NCI-H2196 (cell line): ENCODE results near the gene ALDH9A1.
"Not testable (repeated sequence)": the region's sequence is repeated elsewhere in the genome, so short reads cannot be mapped to it uniquely, and the experiment has no call there.

Experiments
- DNase-seq: peaks from one replicate; lab custom pipeline; 2025; ENCODE audit not compliant: unreplicated experiment; lab: John Stamatoyannopoulos, UW

The ALDH9A1 gene

DNA sequence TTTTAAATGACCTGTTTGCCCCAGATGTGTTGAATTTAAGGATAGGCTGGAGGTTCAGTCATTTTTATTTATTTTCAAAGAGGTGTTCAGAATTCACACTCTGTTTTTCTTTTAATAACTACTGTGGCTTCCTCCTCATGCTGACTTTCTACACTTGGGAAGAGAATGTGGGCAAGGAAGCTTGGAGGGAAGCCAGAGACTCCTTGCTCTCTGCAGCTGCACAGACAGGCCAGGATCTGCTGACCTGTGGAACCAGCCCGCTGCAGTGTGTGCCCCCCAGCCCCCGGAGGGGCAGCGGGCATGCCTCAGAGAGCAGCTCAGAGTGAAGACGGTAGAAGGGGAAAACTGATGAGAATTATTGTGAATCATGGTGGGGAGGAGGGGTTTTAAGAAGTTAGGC, 50.4 kb downstream of the ALDH9A1 start:
- DNase-seq = no peak

DNA sequence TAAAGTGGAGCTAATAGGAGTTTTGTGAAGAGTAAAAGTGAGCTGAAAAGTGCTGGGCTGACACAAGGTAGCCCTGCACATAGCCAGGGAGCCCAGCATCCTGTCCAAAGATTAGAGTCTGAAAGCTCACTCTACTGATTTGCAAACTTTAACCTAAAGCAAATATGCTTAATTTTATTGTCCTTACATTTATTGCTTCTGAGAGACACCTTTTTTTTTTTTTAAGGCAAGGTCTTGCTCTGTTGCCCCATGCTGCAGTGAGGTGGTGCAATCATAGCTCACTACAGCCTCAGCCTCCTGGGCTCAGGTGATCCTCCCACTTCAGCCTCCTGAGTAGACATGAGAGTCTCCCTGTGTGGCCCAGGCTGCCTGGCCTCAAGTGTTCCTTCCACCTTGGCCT, 50.8 kb downstream of the ALDH9A1 start:
- no peak for DNase-seq

DNA sequence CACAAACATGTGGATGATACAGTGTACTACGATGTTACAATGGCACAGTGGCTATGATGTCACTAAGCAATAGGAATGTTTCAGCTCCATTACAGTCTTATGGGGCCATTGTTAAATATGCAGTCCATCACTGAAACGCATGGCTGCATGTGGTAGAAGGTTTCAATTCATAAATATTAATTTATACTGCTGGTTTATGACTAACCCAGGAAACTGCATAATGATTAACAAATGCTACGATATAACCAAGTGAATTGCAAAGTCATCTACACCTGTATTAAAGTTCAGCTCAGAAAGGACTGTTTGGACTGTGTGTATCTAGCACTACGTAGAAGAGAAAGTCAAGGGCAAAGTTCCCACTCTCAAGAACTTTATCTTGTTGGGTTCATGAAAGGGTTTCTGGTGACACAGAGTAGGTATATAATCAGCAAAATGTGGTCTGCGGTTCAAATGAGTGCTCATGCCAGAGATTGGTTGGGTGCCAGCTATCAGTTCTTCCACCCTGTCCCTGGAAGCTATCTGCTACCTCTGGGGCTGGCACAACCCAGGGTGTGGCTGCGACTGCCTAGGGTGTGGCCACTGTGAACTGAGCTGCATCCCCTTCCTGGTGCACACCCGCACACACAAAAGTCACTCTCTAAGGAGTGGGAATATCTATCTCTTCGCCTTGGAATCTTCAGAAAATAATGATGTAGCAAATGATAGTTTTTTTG, 52.6 kb downstream of the ALDH9A1 start:
- no peak for DNase-seq

DNA sequence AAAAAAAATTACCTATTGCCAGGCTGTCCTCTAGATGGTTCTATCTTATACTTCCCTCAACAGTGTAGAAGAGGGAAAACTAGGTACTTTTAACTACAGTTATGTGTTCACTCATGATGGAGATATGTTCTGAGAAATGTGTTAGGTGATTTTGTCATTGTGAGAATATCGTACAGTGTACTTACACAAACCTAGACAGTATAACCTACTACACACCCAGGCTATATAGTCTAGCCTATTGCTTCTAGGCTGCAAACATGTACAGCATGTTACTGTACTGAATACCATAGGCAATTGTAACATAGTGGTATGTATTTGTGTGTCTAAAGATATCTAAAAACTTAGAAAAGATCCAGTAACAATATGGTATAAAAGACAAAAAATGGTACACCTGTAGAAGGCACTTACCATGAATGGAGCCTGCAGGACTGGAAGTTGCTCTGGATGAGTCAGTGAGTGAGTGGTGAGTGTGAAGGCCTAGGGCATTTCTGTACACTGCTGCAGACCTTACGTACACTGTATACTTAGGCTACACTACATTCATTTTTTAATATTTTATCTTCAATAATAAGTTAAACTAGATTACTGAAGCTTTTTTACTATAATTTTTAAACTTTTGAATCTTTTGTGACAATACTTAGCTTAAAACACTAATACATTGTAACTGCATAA, 54.2 kb downstream of the ALDH9A1 start:
- DNase-seq = no peak

DNA sequence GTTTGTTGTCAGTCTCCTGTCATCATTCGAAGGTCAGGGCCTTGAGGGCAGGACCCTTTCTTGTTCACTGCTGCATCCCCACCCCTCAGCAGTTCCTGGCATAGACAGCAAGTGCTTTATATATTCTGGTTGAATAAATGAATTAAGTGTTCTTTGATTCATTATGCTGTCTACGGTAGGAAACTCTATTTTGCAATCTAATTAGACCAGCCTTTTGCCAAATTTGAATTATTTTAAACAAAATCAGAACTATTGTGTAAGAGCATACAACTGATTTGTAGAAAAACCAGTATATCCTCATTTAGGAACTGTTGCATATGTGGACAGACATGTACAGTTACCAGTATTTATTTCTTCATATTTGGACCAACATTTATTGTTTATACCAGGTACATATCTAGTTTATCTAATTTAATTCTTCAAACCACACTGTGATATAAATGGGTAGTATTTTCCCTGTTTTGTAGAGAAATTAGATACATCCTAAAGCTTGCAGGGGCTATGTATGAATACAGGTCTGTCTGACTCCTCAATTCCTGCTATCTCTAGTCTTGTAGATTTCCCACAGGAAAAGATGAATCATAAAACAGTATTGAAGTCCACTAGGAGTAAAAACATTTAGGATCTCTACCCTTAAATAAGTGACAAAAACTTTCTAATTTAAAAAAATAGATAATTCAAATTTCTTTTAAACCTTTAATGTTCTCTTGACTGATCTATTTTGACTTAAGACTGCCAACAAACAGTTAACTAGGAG, 57.0 kb downstream of the ALDH9A1 start:
- no peak for DNase-seq

DNA sequence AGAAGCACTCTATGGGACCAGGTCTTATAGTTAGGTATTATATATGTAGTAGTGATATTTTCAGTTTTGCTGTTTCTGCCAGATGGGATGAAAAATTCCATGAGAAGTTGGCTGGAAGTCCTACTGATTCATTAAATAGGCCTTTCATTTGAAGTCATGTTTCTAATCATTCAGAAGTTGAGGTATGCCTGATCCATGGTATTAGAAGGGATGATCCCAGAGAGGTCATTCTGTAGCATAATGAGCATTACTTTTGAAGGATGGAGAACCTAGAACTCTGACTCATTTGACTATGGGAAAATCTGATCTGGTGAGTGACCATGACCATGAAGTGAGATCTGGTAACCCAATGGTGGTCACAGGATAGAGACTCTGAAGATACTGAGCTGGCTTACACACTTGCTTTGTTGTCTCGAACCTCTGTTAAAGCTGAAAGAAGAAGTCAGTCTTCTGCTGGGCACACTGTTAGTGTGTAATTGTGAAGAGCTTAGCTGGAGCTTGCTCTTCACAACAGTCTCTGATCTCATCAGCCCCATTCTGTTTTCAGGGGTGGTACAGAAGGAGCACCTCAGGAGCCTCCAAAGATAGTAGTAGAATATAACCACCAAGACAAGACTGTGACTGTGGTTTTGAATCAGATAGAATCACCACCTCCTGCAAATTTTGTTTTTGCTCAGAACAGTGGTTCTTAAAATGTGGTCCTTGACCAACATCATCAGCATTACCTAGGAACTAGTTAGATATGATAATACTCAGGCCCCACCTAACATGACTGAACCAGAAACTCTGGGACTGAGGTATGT, 58.3 kb downstream of the ALDH9A1 start:
- no peak for DNase-seq

DNA sequence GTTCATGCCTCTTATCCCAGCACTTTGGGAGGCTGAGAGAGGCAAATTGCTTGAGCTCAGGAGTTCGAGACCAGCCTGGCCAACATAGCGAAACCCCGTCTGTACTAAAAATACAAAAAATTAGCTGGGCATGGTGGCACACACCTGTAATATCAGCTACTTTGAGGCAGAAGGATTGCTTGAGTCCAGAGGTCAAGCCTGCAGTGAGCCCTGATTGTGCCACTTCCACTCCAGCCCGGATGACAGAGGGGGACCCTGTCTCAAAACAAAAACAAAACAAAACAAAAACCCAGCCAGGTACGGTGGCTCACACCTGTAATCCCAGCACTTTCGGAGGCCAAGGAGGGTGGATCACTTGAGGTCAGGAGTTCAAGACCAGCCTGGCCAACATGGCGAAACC, 60.2 kb downstream of the ALDH9A1 start:
- not testable (repeated sequence) for DNase-seq

DNA sequence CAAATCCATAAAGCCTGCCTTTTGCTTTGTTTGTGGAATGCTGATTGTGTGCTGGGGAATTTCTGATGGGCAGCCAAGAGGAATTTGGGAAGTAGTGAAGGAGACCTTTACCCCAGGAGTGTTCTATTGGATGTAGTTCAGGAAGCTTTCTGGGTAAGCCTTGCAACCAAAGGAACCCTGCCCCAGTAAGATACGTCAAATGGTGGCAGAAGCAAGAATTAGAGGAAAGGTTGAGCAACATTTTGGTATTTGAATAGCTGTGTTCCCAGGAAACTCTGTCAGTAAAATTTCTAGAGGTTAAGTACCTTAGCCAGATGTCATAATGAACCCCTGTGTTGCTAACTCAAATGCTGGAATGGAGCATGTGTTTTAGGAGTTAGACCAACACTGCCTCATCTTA, 60.9 kb downstream of the ALDH9A1 start:
- DNase-seq = no peak

DNA sequence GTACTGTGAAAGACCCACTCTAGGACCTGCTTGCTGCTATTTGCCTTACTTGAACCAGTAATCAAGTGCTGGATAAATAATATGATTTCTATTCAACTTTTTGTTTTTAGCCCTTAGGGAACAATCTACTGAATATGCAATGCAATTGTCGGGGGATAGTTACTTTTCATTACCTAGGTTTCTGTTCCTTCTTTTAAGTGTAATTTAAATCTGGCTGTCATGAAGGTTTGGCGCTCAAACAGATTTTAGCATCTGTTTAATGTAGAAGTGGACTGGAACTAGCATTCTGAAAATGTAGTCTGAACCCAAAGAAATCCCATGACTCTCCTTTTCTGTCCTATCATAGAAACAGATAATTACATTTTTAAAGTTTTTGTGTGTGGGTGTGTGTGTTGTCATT, 62.5 kb downstream of the ALDH9A1 start:
- DNase-seq = no peak

DNA sequence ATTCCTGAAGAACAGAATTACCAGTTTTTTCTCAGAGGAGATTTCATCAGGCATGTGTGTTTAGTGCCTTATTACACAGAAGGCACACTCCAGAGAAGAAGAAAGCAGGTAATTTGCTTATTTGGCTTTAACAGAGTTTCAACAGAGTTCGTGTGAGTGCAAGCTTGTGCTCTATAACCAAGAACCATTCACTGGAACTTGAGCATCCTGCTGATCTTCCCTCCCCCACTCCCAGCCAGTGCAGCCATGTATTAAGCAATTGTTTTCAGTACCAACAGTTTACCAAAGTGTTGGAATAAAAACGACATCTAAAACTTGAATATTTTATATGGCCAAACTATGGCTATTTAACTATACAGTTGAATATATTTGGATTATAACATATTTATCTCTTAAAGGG, 63.0 kb downstream of the ALDH9A1 start:
- no peak for DNase-seq

DNA sequence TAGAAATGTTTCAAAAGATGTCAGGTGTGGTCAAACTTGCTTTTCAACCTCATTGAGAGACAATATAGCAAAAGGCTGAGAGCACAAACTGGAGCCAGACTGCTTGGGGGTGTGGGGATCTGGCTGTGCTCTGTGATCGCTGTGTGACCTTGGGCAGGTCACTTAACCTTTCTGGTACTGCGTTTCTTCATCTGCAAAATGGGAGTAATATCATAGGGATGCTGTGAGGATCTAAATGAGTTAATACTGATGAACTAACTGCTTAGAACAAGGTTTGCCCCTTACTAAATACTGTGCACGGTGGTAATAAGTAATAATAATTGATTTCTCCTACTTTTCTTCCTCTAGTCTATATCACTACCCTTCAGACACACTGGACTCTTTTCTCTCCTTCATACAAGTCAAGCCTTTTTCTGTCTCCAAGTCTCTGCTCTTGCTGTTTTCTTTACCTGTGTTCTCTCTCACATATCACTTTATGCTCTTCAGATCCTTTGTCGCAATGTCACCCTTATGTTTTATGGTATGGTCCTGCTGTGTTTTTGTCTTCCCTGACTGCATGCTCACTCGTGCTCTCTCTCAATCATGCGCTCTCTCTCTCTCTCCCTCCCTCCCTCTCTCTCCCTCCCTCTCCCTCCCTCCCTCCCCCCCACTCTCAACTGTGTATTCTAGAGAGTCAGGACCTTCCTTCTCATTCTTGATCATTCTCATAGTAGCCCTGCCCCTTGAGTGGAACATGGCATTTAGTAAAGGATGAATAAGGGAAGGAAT, 64.0 kb downstream of the ALDH9A1 start:
- no peak for DNase-seq

DNA sequence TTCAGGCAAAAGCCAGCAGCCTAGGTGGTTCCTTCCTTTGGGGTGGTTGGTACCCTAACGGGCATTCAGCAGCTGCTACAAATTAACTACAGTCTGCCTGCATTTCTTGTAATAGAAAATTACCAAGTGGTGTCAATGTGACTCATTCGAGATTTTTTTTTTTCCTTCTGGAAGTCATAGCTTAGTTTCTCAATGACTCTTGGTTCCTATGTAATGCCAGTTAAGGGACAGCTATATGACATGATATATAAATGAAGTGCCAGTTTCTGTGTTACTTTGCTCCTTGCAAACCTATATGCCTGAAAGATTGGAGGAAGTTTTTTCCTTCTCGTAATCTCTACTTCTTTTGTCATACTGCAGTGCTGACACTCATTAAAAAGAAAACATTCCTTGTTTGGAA, 64.7 kb downstream of the ALDH9A1 start:
- no peak for DNase-seq

DNA sequence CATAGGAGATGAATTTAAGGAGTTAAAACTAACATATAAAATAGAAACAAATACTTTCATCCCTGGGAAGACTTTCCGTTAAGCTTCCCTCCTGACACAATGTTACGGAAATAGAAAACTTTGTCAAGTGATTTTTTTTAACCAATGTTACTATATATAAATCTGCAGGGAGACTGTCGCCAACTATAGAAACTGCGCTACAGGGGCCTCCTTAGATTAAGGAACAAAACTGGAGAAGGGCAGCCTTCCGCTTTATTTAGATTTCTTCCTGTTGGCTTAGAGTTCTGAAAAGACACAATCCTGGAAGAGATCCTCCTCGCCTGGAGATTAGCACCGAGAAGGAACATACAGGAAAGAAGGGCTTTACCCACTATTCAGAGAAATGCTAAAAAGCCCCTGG, 65.9 kb downstream of the ALDH9A1 start:
- no peak for DNase-seq

DNA sequence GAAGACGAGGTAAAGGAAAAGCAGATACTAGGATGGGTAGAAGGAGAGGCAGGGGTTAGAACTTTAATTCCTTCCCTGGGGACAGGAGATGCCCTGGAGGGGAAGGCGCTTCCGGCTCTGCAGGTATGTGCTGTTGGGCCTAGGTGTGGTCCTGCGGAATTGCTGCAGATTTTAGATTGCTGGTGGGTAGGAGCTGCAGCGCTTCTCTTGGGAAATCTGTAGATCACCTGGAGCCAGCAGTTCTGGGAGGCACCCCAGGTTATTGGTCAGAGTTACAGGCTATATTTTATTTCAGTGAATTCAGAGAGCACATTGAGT, 66.3 kb downstream of the ALDH9A1 start:
- DNase-seq = no peak

DNA sequence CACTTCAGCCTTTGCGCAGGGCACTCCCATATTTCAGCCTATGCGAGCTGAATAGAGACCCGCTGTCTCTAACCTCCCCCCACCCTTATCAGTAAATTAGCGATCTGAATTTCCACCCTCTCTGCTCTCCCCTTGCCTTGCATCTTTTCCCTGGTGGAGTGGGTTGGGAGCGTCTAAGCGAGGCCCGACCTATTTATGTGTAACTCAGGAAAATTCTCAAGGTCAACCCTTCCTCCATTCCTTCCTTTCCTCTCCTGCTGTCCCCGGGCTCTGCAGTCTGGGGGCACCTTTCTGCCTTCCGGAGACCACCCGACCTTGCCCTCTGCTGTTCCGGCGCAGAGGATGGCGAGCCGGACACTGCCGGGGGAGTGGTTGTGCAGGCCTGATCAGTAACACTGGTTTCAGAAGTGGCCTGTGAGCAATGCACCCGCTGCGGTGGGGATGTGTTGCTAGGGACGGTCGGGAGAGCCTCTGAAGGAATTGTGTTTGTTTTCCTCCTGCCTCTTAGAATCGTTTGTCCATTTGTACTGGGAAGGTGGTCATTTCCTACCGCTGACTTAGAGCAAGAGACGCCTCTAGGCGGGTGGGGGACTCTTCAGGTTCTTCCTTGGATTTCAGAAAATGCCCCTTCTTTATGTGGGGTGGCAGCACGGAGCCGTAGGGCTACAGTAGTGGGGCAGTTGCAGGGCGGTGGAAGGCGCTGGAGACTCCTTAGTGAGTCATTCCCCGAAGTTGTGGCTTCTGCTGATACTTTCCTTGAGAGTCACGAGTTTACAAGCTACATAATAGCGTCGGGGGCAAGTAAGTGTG, 66.8 kb downstream of the ALDH9A1 start:
- DNase-seq = no peak

DNA sequence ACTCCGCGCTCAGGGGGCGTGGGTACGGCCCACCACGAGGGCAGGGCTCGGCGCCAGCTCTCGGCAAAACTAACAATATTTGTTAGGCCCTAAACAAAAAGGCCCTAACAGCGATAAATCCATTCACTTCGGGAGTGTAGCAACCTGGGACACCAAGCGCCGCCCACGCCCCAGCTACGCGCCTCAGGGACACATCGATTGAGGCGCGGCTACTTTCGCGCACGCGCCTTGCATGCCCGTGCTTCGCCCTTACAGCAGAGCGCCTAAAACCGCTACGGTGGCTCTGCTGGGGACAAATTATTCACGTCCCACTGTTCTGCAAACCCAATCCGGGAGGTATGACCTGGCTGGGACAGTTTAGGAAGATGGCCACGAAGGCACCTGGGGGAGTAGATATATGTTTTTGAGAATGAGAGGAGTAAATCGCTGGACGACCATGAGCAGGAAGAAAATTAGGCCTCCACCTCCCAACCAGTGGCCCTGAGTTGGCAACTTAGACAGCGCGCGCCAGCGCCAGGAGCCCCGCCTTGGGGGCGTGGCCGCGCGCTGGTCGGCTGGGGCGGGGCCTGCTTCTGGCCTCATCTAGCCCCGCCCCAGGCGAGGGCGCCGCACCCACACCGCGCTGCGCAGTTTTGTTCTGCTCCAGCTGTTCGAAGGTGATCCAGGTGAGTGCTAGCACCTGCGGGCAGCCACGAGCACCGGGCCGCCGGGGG, 67.6 kb downstream of the ALDH9A1 start, which contains the start of gene MGST3:
TSS of gene MGST3 (plus strand) at position 606 of the 713 bp plus-strand sequence. CDS start 18,614 bp downstream, outside the sequence.
- peak; percentile 97 for DNase-seq

DNA sequence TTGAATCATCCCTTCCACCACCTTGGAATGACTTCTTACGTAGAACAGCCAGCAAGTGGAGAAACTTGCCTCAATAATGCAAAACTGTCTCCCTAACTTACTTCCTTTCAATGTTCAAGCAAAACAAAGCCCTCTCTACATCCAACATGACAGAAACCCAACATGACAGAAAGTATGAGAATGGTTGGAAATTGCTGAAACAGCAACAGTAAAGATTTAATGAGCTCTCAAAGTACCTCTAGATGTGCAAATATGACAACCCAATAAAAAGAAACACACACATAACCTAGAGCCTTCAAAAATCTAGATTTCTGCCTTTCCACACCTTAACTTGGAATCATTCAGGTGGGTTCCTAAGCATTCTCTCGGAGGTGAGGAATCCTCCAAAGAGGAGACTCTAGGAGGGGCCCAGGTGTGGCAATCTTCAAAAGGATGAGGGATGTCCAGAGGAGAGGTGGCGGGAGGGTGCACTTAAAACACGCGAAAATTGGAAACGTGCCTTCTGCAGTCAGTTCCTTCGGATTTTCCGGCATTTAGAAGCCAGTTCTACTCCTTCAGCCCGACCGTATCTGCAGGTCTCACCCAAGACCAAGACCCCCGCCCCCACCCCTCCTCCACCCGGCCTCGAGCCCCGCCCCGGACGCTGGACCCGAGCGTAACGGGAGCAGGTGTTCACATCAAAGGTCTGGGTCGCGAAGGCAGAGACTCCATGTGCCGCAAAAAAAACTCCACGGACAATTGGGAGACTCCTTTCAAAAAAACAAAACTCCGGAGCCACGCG, 68.3 kb downstream of the ALDH9A1 start:
- DNase-seq = peak; percentile 65

DNA sequence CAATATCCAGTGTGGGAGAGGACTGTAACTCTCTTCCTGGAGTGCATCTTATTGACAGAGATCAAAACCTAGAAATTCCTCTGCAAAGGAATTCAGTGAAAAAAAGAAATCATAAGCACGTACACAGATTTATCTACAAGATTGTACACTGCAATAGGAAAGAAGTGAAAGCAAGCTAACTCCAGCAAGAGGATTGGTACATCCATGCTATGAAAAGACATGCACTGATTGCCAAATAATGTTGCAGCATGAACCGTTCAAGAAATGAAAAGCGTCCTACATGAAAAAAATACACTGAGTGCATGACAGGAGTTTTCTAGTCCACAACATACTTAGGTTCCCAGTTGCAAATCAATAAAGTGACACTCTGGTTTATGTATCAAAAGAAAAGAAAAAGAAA, 69.2 kb downstream of the ALDH9A1 start:
- DNase-seq = no peak
